Stimulated activated CD4-positive, alpha-beta T cell treated with anti-CD3 and anti-CD28 coated beads, Interleukin-1b, Interleukin-23, amount 100 ng/mL, for 24 hours (primary cell): Measurements from ENCODE around the gene DUSP19.

Source experiments
- DNase-seq, 4 experiments: peaks; one replicate each; pipeline ENCODE4 v3.0.0-alpha.2; 2020; ENCODE audit warnings: low read depth in 4 of 4, low spot score in 1 of 4

The DUSP19 gene

GRCh38 chr2:183063083-183063482, 15.5 kb upstream of the DUSP19 start:
- no peak for DNase-seq

- DNase-seq = no peak
Observed at GRCh38 chr2:183068561-183068960, 10.0 kb upstream of the DUSP19 start.

- DNase-seq = no peak
Observed at GRCh38 chr2:183069174-183069573, 9.4 kb upstream of the DUSP19 start.

- DNase-seq = no peak
Observed at GRCh38 chr2:183070942-183071844, 7.4 kb upstream of the DUSP19 start.

GRCh38 chr2:183072177-183072576, 6.4 kb upstream of the DUSP19 start:
- DNase-seq = no peak

- no peak for DNase-seq
Observed at GRCh38 chr2:183078163-183078463, 434 bp upstream of the DUSP19 start.

- DNase-seq = no peak
Observed at GRCh38 chr2:183079139-183079775, 710 bp downstream of the DUSP19 start.

GRCh38 chr2:183081911-183082310, 3.4 kb downstream of the DUSP19 start:
- no peak for DNase-seq

GRCh38 chr2:183088061-183088460, 9.5 kb downstream of the DUSP19 start:
- no peak for DNase-seq

GRCh38 chr2:183089192-183089851, 10.8 kb downstream of the DUSP19 start:
- no peak for DNase-seq

GRCh38 chr2:183091318-183091953, 12.9 kb downstream of the DUSP19 start:
- no peak for DNase-seq

GRCh38 chr2:183091954-183092345, 13.4 kb downstream of the DUSP19 start:
- DNase-seq = no peak

- DNase-seq = no peak
Observed at GRCh38 chr2:183093857-183094657, 15.5 kb downstream of the DUSP19 start.

GRCh38 chr2:183105402-183106134, 27.0 kb downstream of the DUSP19 start:
- no peak for DNase-seq

GRCh38 chr2:183112577-183112976, 34.0 kb downstream of the DUSP19 start:
- DNase-seq = no peak

- no peak for DNase-seq
Observed at GRCh38 chr2:183113630-183114029, 35.1 kb downstream of the DUSP19 start.

GRCh38 chr2:183117226-183117625, 38.7 kb downstream of the DUSP19 start:
- no peak for DNase-seq

GRCh38 chr2:183123117-183123958, 44.8 kb downstream of the DUSP19 start:
- DNase-seq = no peak

GRCh38 chr2:183123959-183124221, 45.3 kb downstream of the DUSP19 start:
- DNase-seq = no peak
